GM06990 (cell line): ENCODE data around the gene CHRNA9.

Source experiments
- DNase-seq: peaks from one replicate; pipeline ENCODE4 v3.0.0-alpha.2; 2011; ENCODE audit not compliant: insufficient read length; ENCODE audit errors: extremely low read depth
- H3K27me3 ChIP-seq: replicated peaks from 2 replicates; pipeline ENCODE4 v1.6.0; 2011; ENCODE audit warnings: low read length; ENCODE audit not compliant: control insufficient read depth, insufficient read depth
- H3K36me3 ChIP-seq: 2 replicates; pipeline ENCODE4 v1.5.1; 2011; ENCODE audit warnings: low read length; ENCODE audit not compliant: control insufficient read depth, insufficient read depth
- H3K4me3 ChIP-seq: replicated peaks from 2 replicates; pipeline ENCODE4 v1.5.1; 2011; ENCODE audit warnings: low read depth, mild to moderate bottlenecking, control low read depth, low read length
- TF ChIP-seq, protein P1 (sequence below): IDR thresholded peaks from 2 replicates; pipeline ENCODE4 v1.5.1; 2011; ENCODE audit warnings: low read length, control low read depth, mild to moderate bottlenecking, inconsistent platforms; ENCODE audit not compliant: insufficient read depth, poor library complexity, severe bottlenecking

CHRNA9 gene

DNA sequence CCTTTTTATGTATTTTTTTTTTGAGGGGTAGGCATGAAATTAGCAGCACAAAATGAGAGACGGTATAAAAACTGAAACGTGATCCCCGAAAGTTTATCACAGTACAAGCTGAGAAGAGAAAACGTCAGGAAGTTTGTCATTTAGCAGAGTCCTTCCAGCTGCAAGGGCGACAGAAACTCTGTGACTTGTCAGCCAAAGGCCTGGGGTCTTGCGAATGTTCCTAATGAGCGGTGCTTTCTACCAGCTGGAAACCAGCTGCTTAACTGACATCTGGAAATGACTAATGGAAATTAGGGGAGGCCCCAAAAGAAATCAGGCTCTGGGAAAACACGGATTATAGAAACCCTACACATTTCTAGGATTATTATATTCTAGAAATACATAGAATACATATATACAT, 66.5 kb downstream of the CHRNA9 start:
- TF ChIP-seq, protein P1, sequence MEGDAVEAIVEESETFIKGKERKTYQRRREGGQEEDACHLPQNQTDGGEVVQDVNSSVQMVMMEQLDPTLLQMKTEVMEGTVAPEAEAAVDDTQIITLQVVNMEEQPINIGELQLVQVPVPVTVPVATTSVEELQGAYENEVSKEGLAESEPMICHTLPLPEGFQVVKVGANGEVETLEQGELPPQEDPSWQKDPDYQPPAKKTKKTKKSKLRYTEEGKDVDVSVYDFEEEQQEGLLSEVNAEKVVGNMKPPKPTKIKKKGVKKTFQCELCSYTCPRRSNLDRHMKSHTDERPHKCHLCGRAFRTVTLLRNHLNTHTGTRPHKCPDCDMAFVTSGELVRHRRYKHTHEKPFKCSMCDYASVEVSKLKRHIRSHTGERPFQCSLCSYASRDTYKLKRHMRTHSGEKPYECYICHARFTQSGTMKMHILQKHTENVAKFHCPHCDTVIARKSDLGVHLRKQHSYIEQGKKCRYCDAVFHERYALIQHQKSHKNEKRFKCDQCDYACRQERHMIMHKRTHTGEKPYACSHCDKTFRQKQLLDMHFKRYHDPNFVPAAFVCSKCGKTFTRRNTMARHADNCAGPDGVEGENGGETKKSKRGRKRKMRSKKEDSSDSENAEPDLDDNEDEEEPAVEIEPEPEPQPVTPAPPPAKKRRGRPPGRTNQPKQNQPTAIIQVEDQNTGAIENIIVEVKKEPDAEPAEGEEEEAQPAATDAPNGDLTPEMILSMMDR, result no peak
- no peaks in the 10 kb centered on the region for H3K27me3 ChIP-seq
- no peak overlapping the region for H3K4me3 ChIP-seq
- no peak for DNase-seq
- no peaks in the 10 kb centered on the region for H3K36me3 ChIP-seq

DNA sequence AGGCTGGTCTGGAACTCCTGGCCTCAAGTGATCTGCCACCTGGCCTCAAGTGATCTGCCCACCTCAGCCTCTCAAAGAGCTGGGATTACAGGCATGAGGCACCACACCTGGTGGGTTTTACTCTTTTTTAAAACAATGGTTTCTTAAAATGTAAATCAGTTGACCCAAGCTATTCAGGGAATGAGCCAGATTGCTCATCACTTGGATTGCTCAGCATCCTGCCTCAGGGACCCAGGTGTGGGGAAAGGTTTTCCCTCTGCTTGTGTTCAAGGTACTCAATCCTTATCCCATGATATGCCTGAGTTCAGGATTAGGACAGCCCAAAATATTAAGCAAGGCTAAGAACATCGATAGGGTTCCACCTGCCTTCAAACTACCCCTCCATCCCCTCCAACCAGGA, 67.4 kb downstream of the CHRNA9 start:
- no peaks in the 10 kb centered on the region for H3K36me3 ChIP-seq
- no peak for DNase-seq

GRCh38 chr4:40403081-40403480, 67.9 kb downstream of the CHRNA9 start:
- H3K4me3 ChIP-seq, result no peak overlapping the region
- TF ChIP-seq, protein P1, result no peak
- H3K27me3 ChIP-seq, result no peaks in the 10 kb centered on the region
- no peak for DNase-seq
- no peaks in the 10 kb centered on the region for H3K36me3 ChIP-seq

More for the DNA sequence above, 67.4 kb downstream of the CHRNA9 start:
- Histone ChIP-seq H3K4me3 (no peak overlapping the region), H3K27me3 (no peaks in the 10 kb centered on the region)
- TF ChIP-seq, protein P1, result no peak
